GM21360 (cell line): Measurements from ENCODE around the gene TRIM33.
"Not testable (repeated sequence)": the region's sequence is repeated elsewhere in the genome, so short reads cannot be mapped to it uniquely, and the experiment has no call there.

ENCODE experiments used
- ATAC-seq: cut with Tn5 transposase; IDR thresholded peaks from one replicate; pipeline ENCODE4 v1.9.1; 2021; ENCODE audit warnings: mild to moderate bottlenecking, moderate library complexity; ENCODE audit not compliant: unreplicated experiment

TRIM33 gene

DNA sequence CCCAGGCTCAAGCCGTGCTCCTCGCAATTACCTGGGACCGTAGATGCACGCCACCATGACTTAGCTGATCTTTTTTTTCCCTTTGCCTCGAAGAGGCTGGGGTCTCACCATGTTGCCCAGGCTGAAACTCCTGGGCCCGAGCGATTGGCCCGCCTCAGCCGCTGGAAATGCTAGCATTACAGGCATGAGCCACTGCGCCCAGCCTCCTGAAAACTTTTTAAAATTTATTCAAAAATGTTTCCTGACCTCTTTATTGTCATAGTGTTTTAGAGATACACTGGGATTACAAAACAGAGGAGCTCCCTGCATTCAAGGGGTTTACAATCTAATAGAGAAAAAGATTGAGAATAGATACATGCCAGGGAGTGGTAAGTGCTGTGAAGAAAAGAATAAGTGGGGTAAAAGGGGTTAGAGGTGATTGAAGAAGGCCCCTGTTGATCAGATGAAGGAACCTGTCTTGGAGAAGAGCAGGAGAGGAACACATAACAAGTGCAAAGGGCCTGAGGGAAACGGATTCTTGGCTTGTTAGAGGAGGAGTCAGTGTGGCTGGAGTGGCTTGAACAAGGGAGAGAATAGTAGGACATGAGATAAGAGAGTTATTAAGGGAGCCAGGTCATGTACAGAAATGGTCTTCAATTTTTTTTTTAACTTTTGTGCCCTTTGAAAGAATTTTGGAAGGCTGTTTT is 1.7 kb upstream of the TRIM33 start:
- no peak for ATAC-seq

DNA sequence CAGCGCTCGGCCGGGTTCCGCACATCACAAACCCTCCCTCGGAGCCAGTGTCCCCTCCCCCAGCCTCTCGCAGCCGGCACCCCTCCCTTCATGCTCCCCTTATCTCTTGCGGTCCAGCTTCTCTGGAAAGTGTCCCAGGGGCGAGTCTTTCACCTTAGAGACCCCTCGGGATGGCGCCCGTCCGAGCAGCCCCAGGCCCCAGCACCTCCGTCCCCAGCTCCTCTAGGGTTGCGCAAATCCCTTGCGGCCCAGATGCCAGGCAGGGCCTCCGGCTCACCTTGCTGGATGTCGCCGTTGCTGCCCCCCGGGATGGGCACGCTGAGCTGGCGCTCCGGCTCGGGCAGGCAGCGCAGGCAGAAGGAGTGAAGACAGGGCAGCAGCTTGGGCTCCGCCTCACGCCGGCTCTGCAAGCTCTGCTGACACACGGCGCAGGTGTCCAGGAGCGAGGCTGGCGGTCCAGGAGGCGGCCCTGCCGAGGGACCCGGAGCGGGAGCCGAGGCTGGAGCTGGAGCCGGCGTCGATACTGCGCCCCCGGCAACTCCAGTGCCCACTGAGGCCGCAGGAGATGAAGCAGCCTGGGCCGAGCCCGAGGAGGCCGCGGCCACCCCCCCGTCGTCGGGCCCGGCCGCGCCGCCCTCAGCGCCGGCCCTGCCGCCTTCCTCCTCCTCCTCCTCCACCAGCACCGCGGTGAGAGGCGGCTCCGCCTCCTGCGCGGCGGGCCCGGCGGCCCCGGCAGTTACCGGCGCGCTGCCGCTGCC is 550 bp downstream of the TRIM33 start:
- ATAC-seq = peak; percentile 53

DNA sequence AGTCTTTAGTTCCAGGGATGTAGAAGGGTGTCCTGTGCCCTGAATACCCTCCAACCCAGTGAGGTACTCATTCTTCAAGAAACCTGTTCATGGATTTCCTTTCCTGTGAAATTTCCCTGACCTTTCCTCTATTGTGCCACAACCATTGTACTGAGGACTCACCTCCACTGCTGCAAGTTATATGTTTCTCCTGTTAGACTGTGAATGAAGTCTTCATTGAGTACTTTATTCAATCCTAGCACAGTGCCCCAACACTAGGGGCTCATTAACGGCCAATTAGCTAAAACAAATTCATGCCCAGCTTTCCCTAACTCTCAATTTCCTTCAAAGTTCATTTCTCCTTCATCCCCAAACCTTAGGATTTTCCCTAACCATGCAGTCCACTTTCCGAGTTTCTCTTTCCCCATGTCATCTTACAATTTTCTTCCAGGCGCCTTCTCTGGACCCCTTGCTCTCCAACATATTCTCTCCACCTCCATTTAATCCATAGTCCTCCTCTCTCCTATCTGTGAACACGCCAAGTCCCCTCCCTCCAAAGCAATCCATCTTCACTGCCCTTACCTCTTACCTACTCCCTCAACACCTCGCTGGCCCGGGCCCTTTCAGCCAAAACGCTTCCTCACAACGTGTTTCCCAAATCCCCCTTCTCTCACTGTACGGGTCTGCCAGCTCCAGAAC is 1.3 kb downstream of the TRIM33 start:
- no peak for ATAC-seq

DNA sequence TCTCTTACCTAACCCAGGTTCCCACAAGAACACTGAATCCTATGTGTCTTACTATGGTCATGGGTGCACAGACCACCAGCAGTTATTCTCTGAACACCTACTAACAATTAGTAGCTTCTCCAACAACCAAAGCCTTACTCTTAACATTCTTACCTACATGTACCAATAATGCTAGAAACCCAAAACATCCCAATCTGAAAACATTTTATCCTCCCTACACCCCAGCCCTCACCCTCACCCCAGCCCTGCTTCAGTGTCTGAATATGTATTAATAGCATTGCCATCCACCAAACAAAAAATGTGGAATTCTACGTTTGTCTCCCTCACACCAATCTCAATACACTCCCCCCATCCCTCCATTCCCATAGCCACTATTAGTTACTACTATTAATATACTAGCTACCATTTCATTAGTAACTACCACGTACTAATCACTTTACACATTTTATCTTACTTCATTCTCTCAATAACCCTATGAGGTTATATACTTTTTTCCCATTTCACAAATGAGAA is 2.6 kb downstream of the TRIM33 start:
- ATAC-seq = no peak

DNA sequence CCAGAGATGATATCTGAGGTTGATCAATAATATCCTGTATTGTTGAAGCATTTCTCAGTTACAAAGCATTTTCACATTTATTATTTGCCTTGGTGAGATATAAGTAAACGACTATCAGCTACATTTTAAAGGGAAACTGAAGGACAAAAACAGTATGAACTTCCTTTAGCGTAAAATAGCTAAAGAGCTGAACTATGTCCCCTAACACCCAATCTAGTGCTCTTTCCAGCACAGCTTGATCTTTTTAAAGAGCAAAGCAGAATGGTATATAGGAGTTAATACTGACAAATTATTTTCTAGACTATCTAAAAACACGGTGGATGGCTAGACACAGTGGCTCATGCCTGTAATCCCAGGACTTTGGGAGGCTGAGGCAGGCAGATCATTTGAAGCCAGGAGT is 3.5 kb downstream of the TRIM33 start:
- no peak for ATAC-seq

DNA sequence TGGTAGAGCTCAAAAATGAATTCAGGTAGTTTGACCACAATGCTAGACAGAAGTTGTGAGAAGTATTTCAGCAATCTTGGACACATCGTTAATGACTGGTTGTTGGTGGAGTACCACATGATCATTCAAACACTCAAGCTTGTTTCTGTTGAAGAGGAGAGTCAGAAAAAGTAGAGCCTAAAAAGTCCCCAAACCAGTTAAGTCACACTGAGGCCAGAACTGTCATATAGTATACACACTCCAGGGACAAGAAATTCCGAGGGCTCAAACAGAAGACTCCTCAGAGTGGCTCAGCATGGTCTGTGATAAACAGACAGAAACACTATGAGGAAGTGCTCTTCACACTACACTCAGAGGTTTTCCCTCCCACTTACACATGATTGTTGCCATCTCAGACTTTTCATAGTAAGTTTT is 5.8 kb downstream of the TRIM33 start:
- ATAC-seq = no peak

DNA sequence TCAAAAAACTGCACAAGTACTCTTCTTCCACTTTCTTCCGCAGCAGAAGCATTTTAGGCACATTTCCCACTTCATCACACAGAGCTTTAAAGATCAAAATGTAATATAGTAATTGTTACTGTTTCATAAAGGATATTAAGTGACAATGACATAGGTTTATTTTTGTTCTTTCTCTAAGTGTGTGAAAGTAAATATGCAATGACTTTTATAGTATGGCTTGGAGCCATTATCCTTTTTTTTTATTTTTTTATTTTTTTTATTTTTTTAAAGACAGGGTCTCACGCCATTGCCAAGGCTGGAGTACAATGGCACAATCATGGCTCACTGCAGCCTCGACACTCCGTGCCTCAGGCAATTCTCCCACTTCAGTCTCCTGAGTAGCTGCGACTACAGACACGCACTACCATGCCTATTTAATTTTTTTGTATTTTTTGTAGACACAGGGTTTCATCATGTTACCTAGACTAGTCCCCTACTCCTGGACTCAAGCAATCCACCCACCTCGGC is 7.0 kb downstream of the TRIM33 start:
- ATAC-seq = no peak

DNA sequence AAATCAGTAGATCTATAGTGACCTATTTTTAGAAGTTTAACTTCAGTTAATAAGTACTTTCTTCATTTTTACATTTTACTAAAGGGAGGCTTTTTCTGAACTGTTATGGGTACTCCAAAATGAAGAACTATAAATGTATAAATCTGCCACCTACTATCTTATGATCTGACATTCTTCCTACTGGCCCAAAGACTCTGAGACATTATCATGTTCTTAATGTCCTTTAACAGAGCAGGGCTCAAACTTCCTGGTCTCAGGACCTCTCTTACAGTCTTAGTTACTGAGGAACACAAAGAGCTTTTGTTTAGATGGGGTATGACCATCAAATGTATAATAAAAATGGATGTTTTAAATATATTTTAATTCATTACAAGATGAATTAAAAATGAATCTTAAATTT is 8.9 kb downstream of the TRIM33 start:
- ATAC-seq = no peak

DNA sequence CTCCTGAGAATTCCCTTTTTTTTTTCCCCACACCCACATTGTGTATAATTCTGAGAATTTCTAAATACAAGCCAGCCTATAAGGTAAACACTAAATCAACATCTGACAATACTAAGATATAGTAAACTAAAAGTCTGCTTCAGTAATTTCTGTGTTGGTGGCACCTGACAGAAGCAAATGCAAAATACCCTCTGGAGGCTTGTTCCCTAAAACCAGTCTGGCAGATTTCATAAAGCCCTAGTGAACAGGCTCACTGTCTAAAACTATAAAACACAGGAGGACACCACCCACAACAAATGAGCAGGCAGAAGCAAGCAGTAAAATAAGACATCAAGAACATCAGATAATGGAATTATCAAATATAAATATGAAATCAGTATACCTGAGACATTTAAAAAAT is 11.5 kb downstream of the TRIM33 start:
- ATAC-seq = no peak

DNA sequence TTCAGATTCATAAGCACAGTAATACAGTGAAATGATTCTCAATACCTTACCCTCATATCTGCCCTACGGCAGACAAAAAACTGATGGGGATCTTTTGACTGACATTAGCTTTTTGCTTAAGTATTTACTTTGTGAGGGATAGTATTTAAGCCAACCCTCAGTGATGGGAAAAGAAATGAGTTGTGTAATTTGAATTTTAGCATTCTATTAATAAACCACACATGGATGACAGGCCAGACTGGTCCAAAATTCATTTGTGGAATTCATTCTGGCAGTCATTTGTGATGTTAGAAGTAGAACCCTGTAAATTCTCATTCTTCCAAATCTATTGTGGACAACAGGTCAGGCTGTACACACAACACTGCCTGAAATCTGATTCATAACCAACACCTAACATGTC is 14.9 kb downstream of the TRIM33 start:
- ATAC-seq = no peak

DNA sequence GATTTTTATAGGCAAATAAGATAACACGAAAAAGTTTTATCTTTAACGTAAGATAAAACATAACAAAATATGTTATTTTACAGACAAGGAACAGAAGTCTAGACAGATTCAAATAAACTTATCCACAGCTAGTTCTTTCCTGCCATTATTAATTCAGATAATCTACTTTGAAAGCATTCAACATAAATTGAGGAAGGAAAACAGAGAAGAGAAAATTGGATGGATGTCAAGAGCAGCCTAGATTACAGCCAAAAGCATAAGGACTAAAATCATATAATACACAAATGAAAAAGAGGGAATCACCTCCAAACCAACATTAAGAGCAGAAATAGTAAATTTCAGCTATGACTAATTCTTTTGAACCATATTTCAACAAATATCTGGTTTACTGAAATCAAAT is 15.5 kb downstream of the TRIM33 start:
- ATAC-seq = no peak

DNA sequence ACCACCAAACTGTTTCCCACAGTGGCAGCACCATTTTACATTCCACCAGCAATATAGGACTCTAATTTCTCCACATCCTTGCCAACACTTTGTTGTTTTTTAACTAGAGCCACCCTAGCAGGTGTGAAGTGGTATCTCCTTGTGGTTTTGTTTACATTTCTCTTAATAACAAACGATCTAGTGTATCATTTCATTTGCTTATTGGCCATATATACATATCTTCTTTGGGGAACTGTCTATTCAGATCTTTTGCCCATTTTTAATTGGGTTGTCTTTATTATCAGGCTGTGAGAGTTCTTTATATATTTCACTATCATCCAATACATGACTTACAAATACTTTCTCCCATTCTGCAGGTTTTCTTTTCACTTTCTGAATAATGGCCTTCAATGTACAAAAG is 18.0 kb downstream of the TRIM33 start:
- no peak for ATAC-seq

DNA sequence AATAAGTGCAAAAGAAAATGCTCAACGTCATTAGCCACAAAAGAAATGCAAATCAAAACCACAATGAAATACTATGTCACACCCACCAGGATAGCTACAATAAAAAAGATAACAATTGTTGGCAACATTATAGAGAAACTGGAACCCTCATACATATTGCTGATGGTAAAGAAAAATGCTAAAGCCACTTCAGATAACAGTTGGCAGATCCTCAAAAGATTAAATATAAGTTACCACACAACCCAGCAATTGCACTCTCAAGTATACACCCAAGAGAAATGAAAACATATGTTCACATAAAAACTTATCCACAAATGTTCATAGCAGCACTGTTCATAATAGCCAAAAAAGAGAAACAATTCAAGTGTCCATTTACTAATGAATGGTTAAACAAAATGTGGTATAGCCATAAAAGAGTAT is 20.7 kb downstream of the TRIM33 start:
- no peak for ATAC-seq

DNA sequence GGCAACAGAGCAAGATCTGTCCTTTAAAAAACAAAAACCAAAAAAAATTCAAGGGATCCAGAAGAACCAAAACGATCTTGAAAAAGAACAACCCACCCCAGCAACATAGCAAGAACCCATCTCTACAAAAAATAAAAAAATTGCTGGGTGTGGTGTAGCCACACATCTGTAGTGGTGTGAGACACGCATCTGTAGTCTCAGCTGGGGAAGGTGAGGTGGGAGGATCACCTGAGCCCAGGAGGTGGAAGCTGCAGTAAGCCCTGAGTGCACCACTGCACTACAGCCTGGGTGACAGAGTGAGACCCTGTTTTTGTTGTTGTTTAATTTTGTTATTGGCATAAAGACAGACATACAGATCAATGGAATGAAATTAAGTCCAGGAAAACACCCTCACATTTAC is 22.3 kb downstream of the TRIM33 start:
- ATAC-seq = no peak

DNA sequence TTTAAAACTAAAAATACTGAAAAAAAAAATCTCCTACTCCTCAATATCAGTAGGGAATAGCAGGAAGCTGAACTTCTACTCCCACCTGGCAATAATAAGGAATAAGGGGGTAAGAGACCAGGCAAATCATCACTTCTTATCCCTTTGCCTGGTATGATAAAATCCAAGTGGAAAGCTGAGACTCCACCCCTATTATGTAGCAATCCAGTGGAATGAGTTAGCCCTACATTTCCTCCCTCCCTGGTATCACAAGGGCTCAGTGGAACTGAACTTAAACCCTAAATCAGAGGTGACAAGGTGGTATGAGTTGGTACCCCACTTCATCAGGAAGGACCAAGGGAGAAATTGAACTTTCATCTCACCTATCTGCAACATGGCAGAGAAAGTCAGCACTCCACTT is 25.7 kb downstream of the TRIM33 start:
- no peak for ATAC-seq

DNA sequence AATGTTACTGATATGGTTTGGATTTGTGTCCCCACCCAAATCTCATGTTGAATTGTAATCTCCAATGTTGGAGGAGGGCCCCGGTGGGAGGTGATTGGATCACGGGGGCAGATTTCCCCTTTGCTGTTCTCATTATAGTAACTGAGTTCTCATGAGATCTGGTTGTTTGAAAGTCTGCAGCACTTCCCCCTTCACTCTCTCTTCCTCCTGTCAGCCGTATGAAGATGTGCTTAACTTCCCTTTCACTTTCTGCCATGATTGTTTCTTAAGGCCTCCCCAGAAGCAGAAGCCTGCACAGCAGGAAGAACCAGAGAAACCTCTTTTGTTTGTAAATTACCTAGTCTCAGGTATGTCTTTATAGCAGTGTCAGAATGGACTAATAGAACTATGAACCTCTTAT is 28.4 kb downstream of the TRIM33 start:
- ATAC-seq = peak; percentile 66

DNA sequence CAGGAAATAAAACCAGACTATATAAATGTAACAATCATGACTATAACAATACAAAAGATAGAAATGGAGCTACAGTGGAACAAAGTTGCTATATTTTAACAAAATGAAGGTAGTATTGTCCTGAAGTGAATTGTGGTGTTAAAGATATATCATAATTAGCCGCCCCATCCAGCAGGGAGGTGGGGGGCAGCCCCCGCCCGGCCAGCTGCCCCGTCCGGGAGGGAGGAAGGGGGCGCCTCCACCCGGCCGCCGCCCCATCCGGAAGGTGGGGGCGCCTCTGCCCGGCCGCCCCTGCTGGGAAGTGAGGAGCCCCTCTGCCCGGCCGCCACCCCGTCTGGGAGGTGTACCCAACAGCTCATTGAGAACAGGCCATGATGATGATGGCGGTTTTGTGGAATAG is 31.4 kb downstream of the TRIM33 start:
- ATAC-seq = not testable (repeated sequence)

DNA sequence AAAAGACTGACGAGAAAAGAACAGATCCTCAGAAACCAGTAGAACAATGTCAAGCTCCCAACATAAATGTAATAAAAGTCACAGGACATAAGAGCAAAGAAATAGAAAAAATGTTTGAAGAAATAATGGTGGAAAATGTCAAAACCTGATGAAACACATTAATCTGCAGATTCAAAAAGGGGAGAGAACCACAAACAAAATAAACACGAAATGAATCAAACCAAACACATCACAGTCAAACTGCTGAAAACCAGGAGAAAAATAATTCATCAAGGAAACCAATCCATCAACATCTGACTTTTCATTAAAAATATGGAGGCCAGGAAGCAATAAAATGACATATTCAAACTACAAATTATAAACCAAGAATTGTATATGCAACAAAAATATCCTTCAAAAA is 31.9 kb downstream of the TRIM33 start:
- no peak for ATAC-seq

DNA sequence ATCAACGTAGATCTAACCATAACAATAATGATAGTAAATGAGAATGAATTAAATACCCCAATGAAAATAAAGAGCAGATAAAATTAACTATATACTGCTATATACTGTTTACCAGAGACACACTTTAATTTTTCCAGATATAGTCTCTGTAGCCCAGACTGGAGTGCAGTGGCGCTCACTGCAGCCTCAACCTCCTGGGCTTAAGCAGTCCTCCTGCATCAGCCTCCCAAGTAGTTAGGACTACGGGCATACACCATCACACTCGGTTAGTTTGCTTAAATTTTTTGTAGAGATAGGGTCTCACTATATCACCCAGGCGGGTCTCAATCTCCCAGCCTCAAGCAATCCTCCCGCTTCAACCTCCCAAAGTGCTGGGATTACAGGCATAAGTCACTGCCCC is 37.2 kb downstream of the TRIM33 start:
- ATAC-seq = no peak

DNA sequence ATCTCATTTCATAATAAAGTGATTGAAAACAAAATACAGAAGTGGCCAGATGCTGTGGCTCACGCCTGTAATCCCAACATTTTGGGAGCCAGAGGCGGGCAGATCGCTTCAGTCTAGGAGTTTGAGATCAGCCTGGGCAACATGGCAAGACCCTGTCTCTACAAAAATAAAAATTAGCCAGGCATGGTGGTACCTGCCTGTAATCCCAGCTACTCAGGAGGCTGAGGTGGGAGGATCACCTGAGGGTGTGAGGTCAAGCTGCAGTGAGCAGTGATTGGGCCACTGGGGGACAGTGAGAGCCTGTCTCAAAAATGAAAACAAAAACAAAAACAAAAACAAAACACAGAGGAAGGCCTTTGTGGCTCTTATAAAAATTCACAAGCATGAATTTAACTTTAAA is 38.6 kb downstream of the TRIM33 start:
- ATAC-seq = no peak

DNA sequence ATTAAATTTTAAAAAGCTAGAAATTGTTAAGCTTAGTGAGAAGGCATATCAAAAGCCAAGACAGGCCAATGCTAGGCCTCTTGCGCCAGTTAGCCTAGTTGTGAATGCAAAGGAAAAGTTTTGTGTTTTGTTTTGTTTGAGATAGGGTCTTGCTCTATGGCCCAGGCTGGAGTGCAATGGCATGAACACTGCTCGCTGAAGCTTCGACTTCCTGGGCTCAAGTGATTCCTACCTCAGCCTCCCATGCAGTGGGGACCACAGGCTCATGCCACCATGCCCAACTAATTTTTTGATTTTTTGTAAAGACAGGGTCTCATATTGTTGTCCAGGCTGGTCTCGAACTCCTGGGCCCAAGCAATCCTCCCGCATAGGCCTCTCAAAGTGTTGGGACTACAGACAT is 40.3 kb downstream of the TRIM33 start:
- ATAC-seq = no peak
